CD4-positive, alpha-beta T cell treated with Interferon gamma for 1 hour (primary cell): ENCODE measurements around the gene EEFSEC.

Source experiments
- DNase-seq: peaks from one replicate; pipeline ENCODE4 v3.0.0-alpha.2; 2020

EEFSEC gene

GRCh38 chr3:128275316-128276145 lies 122.2 kb downstream of the EEFSEC start:
- no peak for DNase-seq

- no peak for DNase-seq
Observed at GRCh38 chr3:128276146-128276435, 122.8 kb downstream of the EEFSEC start.

GRCh38 chr3:128276577-128277183 lies 123.4 kb downstream of the EEFSEC start:
- no peak for DNase-seq

GRCh38 chr3:128277378-128278069 lies 124.2 kb downstream of the EEFSEC start:
- DNase-seq, result no peak

GRCh38 chr3:128278130-128278529 lies 124.8 kb downstream of the EEFSEC start:
- no peak for DNase-seq

- no peak for DNase-seq
Observed at GRCh38 chr3:128278761-128279600, 125.7 kb downstream of the EEFSEC start.

- DNase-seq, result no peak
Observed at GRCh38 chr3:128279601-128279880, 126.3 kb downstream of the EEFSEC start.

GRCh38 chr3:128280481-128281052 lies 127.3 kb downstream of the EEFSEC start:
- no peak for DNase-seq

GRCh38 chr3:128281056-128281455 lies 127.8 kb downstream of the EEFSEC start:
- DNase-seq, result no peak

- no peak for DNase-seq
Observed at GRCh38 chr3:128281461-128282367, 128.4 kb downstream of the EEFSEC start.

GRCh38 chr3:128282380-128283196 lies 129.3 kb downstream of the EEFSEC start:
- no peak for DNase-seq

GRCh38 chr3:128283421-128283820 lies 130.1 kb downstream of the EEFSEC start:
- DNase-seq, result no peak

- no peak for DNase-seq
Observed at GRCh38 chr3:128285042-128285966, 132.0 kb downstream of the EEFSEC start.

- DNase-seq, result no peak
Observed at GRCh38 chr3:128285967-128286321, 132.7 kb downstream of the EEFSEC start.

- DNase-seq, result no peak
Observed at GRCh38 chr3:128286691-128287090, 133.4 kb downstream of the EEFSEC start.

GRCh38 chr3:128287216-128287615 lies 133.9 kb downstream of the EEFSEC start:
- no peak for DNase-seq

- DNase-seq, result no peak
Observed at GRCh38 chr3:128289534-128289933, 136.3 kb downstream of the EEFSEC start.

GRCh38 chr3:128290484-128290883 lies 137.2 kb downstream of the EEFSEC start:
- no peak for DNase-seq

- DNase-seq, result no peak
Observed at GRCh38 chr3:128293930-128294329, 140.6 kb downstream of the EEFSEC start.

- DNase-seq, result no peak
Observed at GRCh38 chr3:128294999-128295468, 141.8 kb downstream of the EEFSEC start.
